Measurements from ENCODE around the gene HTR1E. TPM values are rescaled to one million over a fixed set of nuclear protein-coding genes. Genes with fewer than 3 reads are reported as not detected.

Gene HTR1E
- total RNA-seq, 1 donor from 2014 or later, result not detected

GRCh38 chr6:87045521-87046075, 108.3 kb downstream of the HTR1E start:
- TF ChIP-seq EZH2 (IDR thresholded peaks at IDR 0.05; ENCODE audit: insufficient read depth, low read length), result no peak
- no peaks in the 10 kb centered on the region for H3K9me3 ChIP-seq (ENCODE audit: insufficient read depth, low read depth, low read length)
- Mint-ChIP-seq H3K4me3 (ENCODE audit: unreplicated experiment) (no peak overlapping the region), H3K9me3 (ENCODE audit: unreplicated experiment) (no peaks in the 10 kb centered on the region), H3K27ac (ENCODE audit: unreplicated experiment) (no peak overlapping the region), H3K27me3 (ENCODE audit: low read depth, unreplicated experiment) (no peaks in the 10 kb centered on the region), H3K4me1 (ENCODE audit: low read depth, unreplicated experiment) (no peaks in the 10 kb centered on the region), H3K36me3 (ENCODE audit: low read depth, unreplicated experiment) (no peaks in the 10 kb centered on the region)
- DNase-seq (ENCODE audit: low read depth) (no peak), FAIRE-seq (no peak)
- no peaks in the 10 kb centered on the region for H3K79me2 ChIP-seq (ENCODE audit: insufficient read depth, low read length)
- no peak overlapping the region for H3K9ac ChIP-seq (ENCODE audit: low read length)
- H3K36me3 ChIP-seq (ENCODE audit: insufficient read depth, low read length), result no peaks in the 10 kb centered on the region
- no peak overlapping the region for H3K4me3 ChIP-seq (ENCODE audit: insufficient read depth, low read depth, low read length)
- H3K4me1 ChIP-seq (ENCODE audit: insufficient read depth, low read length), result no peaks in the 10 kb centered on the region
- no peaks in the 10 kb centered on the region for H4K20me1 ChIP-seq (ENCODE audit: insufficient read depth, low read length)
- no peak overlapping the region for H2AFZ ChIP-seq (ENCODE audit: low read depth, low read length)
- H3K27me3 ChIP-seq (ENCODE audit: insufficient read depth, low read length), result no peaks in the 10 kb centered on the region
- H3K4me2 ChIP-seq (ENCODE audit: low read length), result no peak overlapping the region
- no peak overlapping the region for H3K27ac ChIP-seq (ENCODE audit: low read depth, low read length)

GRCh38 chr6:87049779-87050178, 112.5 kb downstream of the HTR1E start:
- Histone ChIP-seq H3K9me3 (ENCODE audit: insufficient read depth, low read depth, low read length) (no peaks in the 10 kb centered on the region), H4K20me1 (ENCODE audit: insufficient read depth, low read length) (no peaks in the 10 kb centered on the region), H3K4me3 (ENCODE audit: insufficient read depth, low read depth, low read length) (no peak overlapping the region), H3K27me3 (ENCODE audit: insufficient read depth, low read length) (peaks cover 3% of the 10 kb centered on the region), H3K36me3 (ENCODE audit: insufficient read depth, low read length) (no peaks in the 10 kb centered on the region), H3K27ac (ENCODE audit: low read depth, low read length) (no peak overlapping the region), H3K4me1 (ENCODE audit: insufficient read depth, low read length) (no peaks in the 10 kb centered on the region), H3K9ac (ENCODE audit: low read length) (no peak overlapping the region), H2AFZ (ENCODE audit: low read depth, low read length) (no peak overlapping the region), H3K79me2 (ENCODE audit: insufficient read depth, low read length) (no peaks in the 10 kb centered on the region), H3K4me2 (ENCODE audit: low read length) (no peak overlapping the region)
- no peaks in the 10 kb centered on the region for H3K4me1 Mint-ChIP-seq (ENCODE audit: low read depth, unreplicated experiment)
- H3K27me3 Mint-ChIP-seq (ENCODE audit: low read depth, unreplicated experiment), result no peaks in the 10 kb centered on the region
- TF ChIP-seq EZH2 (IDR thresholded peaks at IDR 0.05; ENCODE audit: insufficient read depth, low read length) (no peak), CTCF (IDR thresholded peaks at IDR 0.05; ENCODE audit: insufficient read depth, low read depth, low read length) (no peak)
- H3K36me3 Mint-ChIP-seq (ENCODE audit: low read depth, unreplicated experiment), result no peaks in the 10 kb centered on the region
- no peaks in the 10 kb centered on the region for H3K9me3 Mint-ChIP-seq (ENCODE audit: unreplicated experiment)
- no peak overlapping the region for H3K27ac Mint-ChIP-seq (ENCODE audit: unreplicated experiment)
- H3K4me3 Mint-ChIP-seq (ENCODE audit: unreplicated experiment), result no peak overlapping the region
- DNase-seq (ENCODE audit: low read depth) (no peak), FAIRE-seq (no peak)

- H3K27me3 Mint-ChIP-seq (ENCODE audit: low read depth, unreplicated experiment), result peaks cover 1% of the 10 kb centered on the region
- Histone ChIP-seq H3K36me3 (ENCODE audit: insufficient read depth, low read length) (no peaks in the 10 kb centered on the region), H3K4me3 (ENCODE audit: insufficient read depth, low read depth, low read length) (no peak overlapping the region), H3K9ac (ENCODE audit: low read length) (no peak overlapping the region), H3K4me2 (ENCODE audit: low read length) (no peak overlapping the region), H3K79me2 (ENCODE audit: insufficient read depth, low read length) (no peaks in the 10 kb centered on the region), H4K20me1 (ENCODE audit: insufficient read depth, low read length) (no peaks in the 10 kb centered on the region), H2AFZ (ENCODE audit: low read depth, low read length) (no peak overlapping the region), H3K4me1 (ENCODE audit: insufficient read depth, low read length) (no peaks in the 10 kb centered on the region), H3K27ac (ENCODE audit: low read depth, low read length) (no peak overlapping the region), H3K9me3 (ENCODE audit: insufficient read depth, low read depth, low read length) (no peaks in the 10 kb centered on the region), H3K27me3 (ENCODE audit: insufficient read depth, low read length) (peaks cover 3% of the 10 kb centered on the region)
- FAIRE-seq (no peak), DNase-seq (ENCODE audit: low read depth) (no peak)
- H3K36me3 Mint-ChIP-seq (ENCODE audit: low read depth, unreplicated experiment), result no peaks in the 10 kb centered on the region
- H3K9me3 Mint-ChIP-seq (ENCODE audit: unreplicated experiment), result no peaks in the 10 kb centered on the region
- no peak overlapping the region for H3K27ac Mint-ChIP-seq (ENCODE audit: unreplicated experiment)
- TF ChIP-seq EZH2 (IDR thresholded peaks at IDR 0.05; ENCODE audit: insufficient read depth, low read length) (no peak), CTCF (IDR thresholded peaks at IDR 0.05; ENCODE audit: insufficient read depth, low read depth, low read length) (no peak)
- H3K4me3 Mint-ChIP-seq (ENCODE audit: unreplicated experiment), result no peak overlapping the region
- H3K4me1 Mint-ChIP-seq (ENCODE audit: low read depth, unreplicated experiment), result no peaks in the 10 kb centered on the region
These were observed 116.0 kb downstream of the HTR1E start for GRCh38 chr6:87053312-87053711.

Data from astrocyte (in vitro differentiated cells and primary cell).